Measurements from ENCODE around the gene PC. TPM values are rescaled to one million over a fixed set of nuclear protein-coding genes. Genes with fewer than 3 reads are reported as not detected.

Gene PC
- total and polyA plus RNA-seq, 12 donors = 40.6 to 231 (median 83.2) TPM

- Histone ChIP-seq H3K27me3 (no peaks in the 10 kb centered on the region), H3K27ac (peak within 1 kb of the TSS; percentile 15 to 92 (median 78)), H3K4me1 (replicated peaks in 1 of 2) (peaks cover 6% of the 10 kb centered on the region in 2 donors), H3K9me3 (replicated peaks in 1 of 3) (no peaks in the 10 kb centered on the region), H3K4me3 (peak within 1 kb of the TSS; percentile 29 to 64 (median 40)), H3K36me3 (replicated peaks in 1 of 2) (no peaks in the 10 kb centered on the region)
- peak in 1 of 7 donors; percentile 60 for DNase-seq
- TF ChIP-seq POLR2A (IDR thresholded peaks at IDR 0.05) (no peak), CTCF (IDR thresholded peaks at IDR 0.05) (no peak)
- WGBS, 4 donors = 0 to 1% (median 1%) methylated on average over 2 to 103 of the region's 103 CpGs; no CpG with 5 or more reads in 1 of the 4 donors
- intact Hi-C loops (cut with DNase I) = no loop called here
Observed at GRCh38 chr11:66856496-66857233, 101.5 kb downstream of the PC start, which contains the start of gene LRFN4. Gene LRFN4, plus strand, starts transcription at chr11:66857064. Its CDS starts 681 bp downstream, at chr11:66857745.

- TF ChIP-seq POLR2A (IDR thresholded peaks at IDR 0.05) (peak; percentile 67 to 74), CTCF (IDR thresholded peaks at IDR 0.05) (peak in 2 of 6 experiments; percentile 14 to 17)
- Histone ChIP-seq H3K4me1 (replicated peaks in 1 of 2) (peaks cover 6% of the 10 kb centered on the region in 2 donors), H3K27ac (peak overlapping the region; percentile 15 to 92 (median 78)), H3K4me3 (peak overlapping the region; percentile 29 to 64 (median 40)), H3K9me3 (replicated peaks in 1 of 3) (no peaks in the 10 kb centered on the region), H3K27me3 (no peaks in the 10 kb centered on the region), H3K36me3 (replicated peaks in 1 of 2) (no peaks in the 10 kb centered on the region)
- intact Hi-C loops (cut with DNase I) = no loop called here
- DNase-seq = peak; percentile 93 to 96 (median 94)
- WGBS, 4 donors = 6 to 76% (median 26%) methylated on average over 3 to 51 of the region's 51 CpGs
Observed at GRCh38 chr11:66855574-66856495, 102.3 kb downstream of the PC start.

- Histone ChIP-seq H3K36me3 (replicated peaks in 1 of 2) (no peaks in the 10 kb centered on the region), H3K4me1 (replicated peaks in 1 of 2) (peaks cover 6% of the 10 kb centered on the region in 2 donors), H3K27me3 (no peaks in the 10 kb centered on the region), H3K4me3 (no peak overlapping the region), H3K9me3 (replicated peaks in 1 of 3) (no peaks in the 10 kb centered on the region), H3K27ac (no peak overlapping the region)
- intact Hi-C loops (cut with DNase I) = no loop called here
- WGBS, 4 donors = 92 to 95% (median 94%) methylated on average over 12 to 15 of the region's 15 CpGs
- DNase-seq = no peak
- TF ChIP-seq CTCF (IDR thresholded peaks at IDR 0.05) = no peak
- no peak for TF ChIP-seq POLR2A (IDR thresholded peaks at IDR 0.05)
Observed at GRCh38 chr11:66854729-66855211, 103.4 kb downstream of the PC start.

- H3K4me1 ChIP-seq (replicated peaks in 1 of 2) = peaks cover 6% of the 10 kb centered on the region in 2 donors
- no peak for DNase-seq
- WGBS, 4 donors = 82 to 91% (median 89%) methylated on average over 10 to 12 of the region's 12 CpGs
- H3K9me3 ChIP-seq (replicated peaks in 1 of 3) = no peaks in the 10 kb centered on the region
- no peak overlapping the region for H3K27ac ChIP-seq
- no peaks in the 10 kb centered on the region for H3K36me3 ChIP-seq (replicated peaks in 1 of 2)
- intact Hi-C loops (cut with DNase I) = no loop called here
- TF ChIP-seq POLR2A (IDR thresholded peaks at IDR 0.05) (no peak), CTCF (IDR thresholded peaks at IDR 0.05) (no peak)
- H3K27me3 ChIP-seq = no peaks in the 10 kb centered on the region
- no peak overlapping the region for H3K4me3 ChIP-seq
Observed at GRCh38 chr11:66854231-66854661, 103.9 kb downstream of the PC start.
